Upper lobe of left lung (tissue), 6 donors: ENCODE measurements around the gene INMT. TPM values are rescaled to one million over a fixed set of nuclear protein-coding genes. Genes with fewer than 3 reads are reported as not detected.

ENCODE experiments used
- ATAC-seq, 2 donors: fragments of 200-7000 bp; cut with Tn5 transposase; one replicate each; pipeline ENCODE4 v1.9.1; 2022; ENCODE audit warnings: mild to moderate bottlenecking in 2 of 2, moderate library complexity in 2 of 2; ENCODE audit not compliant: low FRiP score in 2 of 2
- DNase-seq, 2 donors: peaks; one replicate each; pipeline ENCODE4 v3.0.0-alpha.2; 2019 to 2020
- H3K27ac ChIP-seq, 4 donors: fragments of 200-600 bp; sonication (generic); one replicate each; pipeline ENCODE4 v1.5.1; 2016 to 2019
- H3K27me3 ChIP-seq, 4 donors: fragments of 200-600 bp; sonication (generic); one replicate each; pipeline ENCODE4 v1.5.1; 2017 to 2019
- H3K36me3 ChIP-seq, 4 donors: fragments of 200-600 bp; sonication (generic); one replicate each; pipeline ENCODE4 v1.5.1; 2016 to 2019
- H3K4me1 ChIP-seq, 4 donors: fragments of 200-600 bp; sonication (generic); one replicate each; pipeline ENCODE4 v1.5.1; 2018 to 2019
- H3K4me3 ChIP-seq, 4 donors: fragments of 200-600 bp; sonication (generic); one replicate each; pipeline ENCODE4 v1.5.1; 2017 to 2019; ENCODE audit warnings: mild to moderate bottlenecking in 2 of 4, moderate library complexity in 1 of 4
- H3K9me3 ChIP-seq, 4 donors: fragments of 200-600 bp; sonication (generic); one replicate each; pipeline ENCODE4 v1.5.1; 2018 to 2019
- CTCF ChIP-seq, 6 experiments: fragments of 450-650 bp in 4 of 6; fragments of 200-600 bp in 2 of 6; sonication (generic) in 2 of 6; IDR thresholded peaks; one replicate each; pipeline ENCODE4 v1.5.1; 2016 to 2019; ENCODE audit warnings: antibody characterized with exemption in 6 of 6
- EP300 ChIP-seq, 4 donors: sonication (generic); formaldehyde crosslinking; IDR thresholded peaks; one replicate each; pipeline ENCODE4 v1.5.1; 2017; ENCODE audit warnings: antibody characterized with exemption in 4 of 4, control low read depth in 2 of 4
- POLR2A ChIP-seq, 4 donors: fragments of 450-650 bp; IDR thresholded peaks; one replicate each; pipeline ENCODE4 v1.5.1; 2016 to 2017; ENCODE audit warnings: antibody characterized with exemption in 4 of 4, mild to moderate bottlenecking in 2 of 4
- POLR2AphosphoS5 ChIP-seq, 2 donors: sonication (generic); formaldehyde crosslinking; IDR thresholded peaks; one replicate each; pipeline ENCODE4 v1.5.1; 2017; ENCODE audit warnings: antibody characterized with exemption in 2 of 2
- WGBS, 2 donors: methylation state at CpG; one replicate each; pipeline ENCODE4 v1.1.5; 2017 to 2018; 5-methylcytosine and 5-hydroxymethylcytosine counted together
- total RNA-seq, 6 donors: library from RNA; depleted of rRNA in 4 of 6; stranded (reverse); fragments of >200 nt in 4 of 6; gene quantifications; one replicate each; pipeline versions ENCODE4 v1.1.0 to v1.2.1, GENCODE V29; 2016 to 2021
- donor health status: DM: no; HTN: no; CAD: no; lungs with moderate emphysema.
- donor health status: DM: no; HTN: yes; CAD: no; lungs with severe emphysema.

The INMT gene
- total RNA-seq, 6 donors from 2014 or later: 70.5 to 447 (median 322) TPM

GRCh38 chr7:30779574-30779973 is 27.6 kb downstream of the INMT start:
- H3K4me1 ChIP-seq: no peaks in the 10 kb centered on the region
- no peak for ATAC-seq
- H3K9me3 ChIP-seq: no peaks in the 10 kb centered on the region
- no peaks in the 10 kb centered on the region for H3K27me3 ChIP-seq
- no peak for DNase-seq
- no peak overlapping the region for H3K4me3 ChIP-seq
- peaks cover 0 to 43% (median 12%) of the 10 kb centered on the region in 4 donors for H3K36me3 ChIP-seq
- TF ChIP-seq CTCF (IDR thresholded peaks at IDR 0.05): no peak
- no peak for TF ChIP-seq POLR2AphosphoS5 (IDR thresholded peaks at IDR 0.05)
- no peak for TF ChIP-seq EP300 (IDR thresholded peaks at IDR 0.05)
- no peak for TF ChIP-seq POLR2A (IDR thresholded peaks at IDR 0.05)
- WGBS, 2 donors: 79 to 90% methylated on average over 5 of the region's 5 CpGs
- H3K27ac ChIP-seq: no peak overlapping the region

GRCh38 chr7:30780941-30781340 is 29.0 kb downstream of the INMT start:
- no peak for DNase-seq
- WGBS, 2 donors: 77 to 89% methylated on average over 4 of the region's 4 CpGs
- Histone ChIP-seq H3K36me3 (peaks cover 0 to 53% (median 18%) of the 10 kb centered on the region in 4 donors), H3K4me3 (no peak overlapping the region), H3K9me3 (no peaks in the 10 kb centered on the region), H3K27me3 (no peaks in the 10 kb centered on the region), H3K4me1 (no peaks in the 10 kb centered on the region), H3K27ac (no peak overlapping the region)
- no peak for ATAC-seq
- no peak for TF ChIP-seq CTCF (IDR thresholded peaks at IDR 0.05)
- no peak for TF ChIP-seq EP300 (IDR thresholded peaks at IDR 0.05)
- no peak for TF ChIP-seq POLR2AphosphoS5 (IDR thresholded peaks at IDR 0.05)
- TF ChIP-seq POLR2A (IDR thresholded peaks at IDR 0.05): no peak

GRCh38 chr7:30782690-30783089 is 30.8 kb downstream of the INMT start:
- no peak for DNase-seq
- H3K27ac ChIP-seq: no peak overlapping the region
- H3K4me3 ChIP-seq: no peak overlapping the region
- H3K4me1 ChIP-seq: no peaks in the 10 kb centered on the region
- H3K36me3 ChIP-seq: peaks cover 0 to 65% (median 21%) of the 10 kb centered on the region in 4 donors
- H3K27me3 ChIP-seq: no peaks in the 10 kb centered on the region
- no peak for ATAC-seq
- TF ChIP-seq EP300 (IDR thresholded peaks at IDR 0.05) (no peak), POLR2AphosphoS5 (IDR thresholded peaks at IDR 0.05) (no peak)
- no peaks in the 10 kb centered on the region for H3K9me3 ChIP-seq

- TF ChIP-seq EP300 (IDR thresholded peaks at IDR 0.05) (no peak), CTCF (IDR thresholded peaks at IDR 0.05) (no peak), POLR2AphosphoS5 (IDR thresholded peaks at IDR 0.05) (no peak), POLR2A (IDR thresholded peaks at IDR 0.05) (no peak)
- Histone ChIP-seq H3K27ac (no peak overlapping the region), H3K4me3 (no peak overlapping the region), H3K27me3 (no peaks in the 10 kb centered on the region), H3K9me3 (no peaks in the 10 kb centered on the region), H3K4me1 (peaks cover 0 to 12% (median 5%) of the 10 kb centered on the region in 4 donors), H3K36me3 (peaks cover 0 to 53% (median 21%) of the 10 kb centered on the region in 4 donors)
- 95% methylated on average over 8 to 9 of the region's 9 CpGs for WGBS, 2 donors
- no peak for DNase-seq
- ATAC-seq: no peak
Observed at GRCh38 chr7:30785786-30786185, 33.9 kb downstream of the INMT start.

- H3K27ac ChIP-seq: no peak overlapping the region
- H3K9me3 ChIP-seq: no peaks in the 10 kb centered on the region
- ATAC-seq (no peak), DNase-seq (no peak)
- H3K36me3 ChIP-seq: peaks cover 0 to 53% (median 16%) of the 10 kb centered on the region in 4 donors
- WGBS, 2 donors: 71 to 78% methylated on average over 1 of the region's 1 CpG
- no peak for TF ChIP-seq POLR2AphosphoS5 (IDR thresholded peaks at IDR 0.05)
- TF ChIP-seq POLR2A (IDR thresholded peaks at IDR 0.05): no peak
- no peak for TF ChIP-seq EP300 (IDR thresholded peaks at IDR 0.05)
- TF ChIP-seq CTCF (IDR thresholded peaks at IDR 0.05): no peak
- H3K4me1 ChIP-seq: peaks cover 0 to 12% (median 7%) of the 10 kb centered on the region in 4 donors
- no peaks in the 10 kb centered on the region for H3K27me3 ChIP-seq
- H3K4me3 ChIP-seq: no peak overlapping the region
Observed at GRCh38 chr7:30787486-30787885, 35.6 kb downstream of the INMT start.
